Measurements from ENCODE around the gene YLPM1.

DNA sequence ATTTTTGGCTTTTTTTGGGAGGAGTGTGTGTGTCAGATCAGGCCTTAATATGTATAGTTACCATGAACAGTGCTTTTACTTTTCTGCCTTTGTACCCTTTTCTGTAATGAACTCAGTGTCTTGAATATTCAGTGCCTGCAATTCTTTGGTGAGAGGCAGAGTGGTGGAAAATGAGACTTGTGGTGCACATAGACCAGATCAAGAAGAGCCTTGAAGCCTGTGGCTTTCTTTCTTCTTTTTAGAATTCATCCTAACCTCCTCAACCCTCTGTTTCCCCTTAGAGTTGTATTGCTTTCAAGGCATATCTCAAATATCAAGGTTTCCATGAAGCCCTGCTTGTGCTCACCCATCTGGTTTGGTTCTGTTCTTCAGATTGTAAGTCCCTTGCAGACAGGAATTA is 2.6 kb downstream of the YLPM1 start:
- TF ChIP-seq POLR2A (IDR thresholded peaks at IDR 0.05), result no peak
- TF ChIP-seq, protein P1, sequence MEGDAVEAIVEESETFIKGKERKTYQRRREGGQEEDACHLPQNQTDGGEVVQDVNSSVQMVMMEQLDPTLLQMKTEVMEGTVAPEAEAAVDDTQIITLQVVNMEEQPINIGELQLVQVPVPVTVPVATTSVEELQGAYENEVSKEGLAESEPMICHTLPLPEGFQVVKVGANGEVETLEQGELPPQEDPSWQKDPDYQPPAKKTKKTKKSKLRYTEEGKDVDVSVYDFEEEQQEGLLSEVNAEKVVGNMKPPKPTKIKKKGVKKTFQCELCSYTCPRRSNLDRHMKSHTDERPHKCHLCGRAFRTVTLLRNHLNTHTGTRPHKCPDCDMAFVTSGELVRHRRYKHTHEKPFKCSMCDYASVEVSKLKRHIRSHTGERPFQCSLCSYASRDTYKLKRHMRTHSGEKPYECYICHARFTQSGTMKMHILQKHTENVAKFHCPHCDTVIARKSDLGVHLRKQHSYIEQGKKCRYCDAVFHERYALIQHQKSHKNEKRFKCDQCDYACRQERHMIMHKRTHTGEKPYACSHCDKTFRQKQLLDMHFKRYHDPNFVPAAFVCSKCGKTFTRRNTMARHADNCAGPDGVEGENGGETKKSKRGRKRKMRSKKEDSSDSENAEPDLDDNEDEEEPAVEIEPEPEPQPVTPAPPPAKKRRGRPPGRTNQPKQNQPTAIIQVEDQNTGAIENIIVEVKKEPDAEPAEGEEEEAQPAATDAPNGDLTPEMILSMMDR (IDR thresholded peaks at IDR 0.05), result no peak
